GM19240 (cell line): ENCODE results near the gene ZFPM1.
"Not testable (repeated sequence)": the region's sequence is repeated elsewhere in the genome, so short reads cannot be mapped to it uniquely, and the experiment has no call there.

Experiments
- DNase-seq: peaks from one replicate; pipeline ENCODE4 v3.0.0; 2011; ENCODE audit warnings: low spot score; ENCODE audit not compliant: insufficient read length

ZFPM1 gene

DNA sequence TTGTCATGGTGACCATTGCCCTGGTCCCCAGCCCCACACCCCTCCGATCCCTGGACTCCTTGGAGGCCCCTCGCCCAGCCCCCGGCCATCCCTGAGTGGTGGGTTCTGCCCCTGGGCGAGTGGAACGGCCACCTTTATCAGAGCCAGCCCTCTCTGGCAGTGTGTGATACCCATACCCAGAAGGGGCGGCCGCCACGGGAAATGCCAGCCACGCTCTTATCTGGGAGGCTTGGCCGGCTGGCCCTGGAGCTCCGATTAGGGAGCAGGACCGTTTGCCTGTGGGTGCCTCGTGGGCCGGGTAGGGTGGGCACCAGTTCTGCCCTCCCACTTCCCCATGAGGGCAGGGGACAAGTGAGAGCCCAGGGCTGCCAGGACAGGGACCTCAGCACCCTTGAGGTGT is 58.8 kb downstream of the ZFPM1 start:
- no peak for DNase-seq

DNA sequence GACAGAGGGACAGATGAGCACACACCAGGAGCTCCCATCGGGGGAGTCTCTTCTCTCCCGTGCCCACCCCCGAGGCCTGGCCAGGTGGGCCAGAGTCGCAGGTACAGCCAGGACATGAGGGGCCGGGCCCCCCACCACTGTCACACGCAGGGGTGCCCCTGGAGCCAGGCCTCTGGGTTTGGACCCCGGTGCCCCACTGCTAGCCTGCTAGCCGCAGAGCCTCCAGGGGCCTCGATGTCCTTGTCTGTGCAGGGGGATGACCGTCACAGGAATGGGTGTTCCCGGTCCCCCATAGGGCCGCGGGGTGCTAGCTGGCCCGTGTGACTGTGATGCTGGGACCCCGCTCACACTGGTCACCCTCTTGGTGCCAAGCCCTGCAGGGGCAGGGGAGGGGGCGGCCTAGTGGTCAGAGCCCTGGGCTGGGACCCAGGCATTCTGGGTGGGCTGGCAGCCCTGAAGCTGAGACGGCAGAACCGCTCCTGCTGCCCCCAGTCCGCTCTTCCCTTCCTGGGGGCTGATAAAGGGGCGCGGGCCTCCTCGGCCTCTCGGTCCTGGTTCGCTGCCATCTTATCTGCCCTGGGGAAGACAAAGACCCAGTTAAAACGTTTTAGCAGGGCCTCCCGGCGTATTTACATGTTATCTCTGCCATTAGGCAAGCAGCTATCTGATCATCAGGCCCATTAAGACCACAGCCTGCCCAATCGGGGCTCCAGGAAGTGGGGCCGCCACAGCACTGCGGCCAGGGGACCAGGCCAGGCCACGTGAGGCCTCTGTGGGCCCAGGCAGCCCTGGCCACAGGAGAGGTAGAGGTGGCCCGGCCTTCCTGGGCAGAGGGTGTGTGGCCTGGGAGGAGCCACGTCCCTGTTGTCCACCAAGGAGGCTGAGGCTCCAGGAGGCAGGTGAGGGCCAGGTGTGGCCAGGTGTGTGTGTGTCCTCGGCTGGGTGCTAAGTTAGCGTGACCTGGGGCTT is 59.9 kb downstream of the ZFPM1 start:
- DNase-seq: no peak

DNA sequence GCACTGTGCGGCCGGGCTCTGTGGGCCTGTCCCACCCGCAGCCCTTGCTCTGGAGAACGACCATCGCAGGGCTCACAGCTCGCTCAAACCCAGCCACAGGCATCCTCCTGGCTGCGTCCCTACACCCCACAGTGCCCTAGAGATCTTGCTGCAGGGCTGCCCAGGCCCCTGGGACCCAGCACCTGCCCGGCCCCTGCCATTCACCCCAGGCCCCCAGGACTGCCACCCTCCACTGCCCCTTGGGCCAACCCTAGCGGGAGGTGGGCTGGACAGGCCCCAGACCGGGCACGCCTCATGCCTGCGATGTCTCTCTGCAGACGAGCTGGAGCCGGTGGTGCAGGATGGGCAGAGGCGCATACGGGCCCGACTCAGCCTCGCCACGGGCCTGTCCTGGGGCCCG is 61.0 kb downstream of the ZFPM1 start:
- no peak for DNase-seq

DNA sequence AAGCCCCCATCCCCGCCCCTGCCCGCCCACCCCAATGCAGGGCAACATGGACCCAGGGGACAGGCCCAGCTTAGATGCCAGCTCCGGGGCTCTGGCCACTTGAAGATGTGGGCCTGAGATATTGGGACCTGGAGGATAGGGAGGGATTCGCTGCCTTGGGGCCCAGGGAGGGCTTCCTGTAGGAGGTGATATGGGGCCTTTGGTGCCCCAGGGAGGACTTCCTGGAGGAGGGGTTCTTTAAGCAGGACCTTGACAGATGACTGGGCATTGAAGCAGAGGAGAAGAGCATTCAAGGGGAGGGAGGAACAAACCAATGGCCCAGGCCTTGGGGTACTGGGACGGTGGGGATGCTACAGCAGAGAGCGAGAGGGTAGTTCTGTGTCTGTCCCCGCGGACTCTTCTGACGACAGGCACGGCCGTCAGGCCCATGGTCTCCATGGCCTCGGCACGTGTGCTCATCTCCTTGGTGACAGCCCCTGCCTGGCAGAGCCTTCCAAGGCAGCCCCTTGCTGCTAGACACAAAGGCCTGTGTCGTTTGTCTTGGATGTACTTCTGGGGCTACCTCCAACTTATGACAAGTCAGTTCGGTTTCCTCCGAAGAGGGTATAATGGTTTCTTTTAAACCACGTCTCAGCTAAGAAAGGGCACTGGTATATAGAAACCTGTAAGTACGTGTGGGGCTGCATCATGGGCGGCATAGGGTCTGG is 61.6 kb downstream of the ZFPM1 start:
- DNase-seq: no peak

DNA sequence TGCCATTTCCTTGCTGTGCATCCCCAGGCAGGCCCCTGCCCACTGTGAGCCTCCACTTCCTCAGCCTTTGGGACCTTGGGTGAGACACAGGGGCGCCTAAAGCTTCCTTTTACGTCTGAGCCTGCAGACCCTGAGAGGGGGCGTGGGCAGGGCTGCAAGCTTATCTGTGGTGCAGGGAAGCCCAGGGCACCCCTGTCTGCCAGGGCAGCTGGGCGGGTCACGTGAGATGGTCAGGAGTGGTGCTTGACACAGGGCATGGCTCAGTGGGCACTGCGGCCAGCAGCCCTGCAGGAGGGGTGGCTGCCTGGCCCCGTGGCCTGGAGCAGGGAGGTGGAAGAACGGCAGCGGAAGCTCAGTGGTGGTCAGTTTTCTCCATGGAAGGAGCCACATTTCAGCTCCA is 62.3 kb downstream of the ZFPM1 start:
- DNase-seq: no peak

DNA sequence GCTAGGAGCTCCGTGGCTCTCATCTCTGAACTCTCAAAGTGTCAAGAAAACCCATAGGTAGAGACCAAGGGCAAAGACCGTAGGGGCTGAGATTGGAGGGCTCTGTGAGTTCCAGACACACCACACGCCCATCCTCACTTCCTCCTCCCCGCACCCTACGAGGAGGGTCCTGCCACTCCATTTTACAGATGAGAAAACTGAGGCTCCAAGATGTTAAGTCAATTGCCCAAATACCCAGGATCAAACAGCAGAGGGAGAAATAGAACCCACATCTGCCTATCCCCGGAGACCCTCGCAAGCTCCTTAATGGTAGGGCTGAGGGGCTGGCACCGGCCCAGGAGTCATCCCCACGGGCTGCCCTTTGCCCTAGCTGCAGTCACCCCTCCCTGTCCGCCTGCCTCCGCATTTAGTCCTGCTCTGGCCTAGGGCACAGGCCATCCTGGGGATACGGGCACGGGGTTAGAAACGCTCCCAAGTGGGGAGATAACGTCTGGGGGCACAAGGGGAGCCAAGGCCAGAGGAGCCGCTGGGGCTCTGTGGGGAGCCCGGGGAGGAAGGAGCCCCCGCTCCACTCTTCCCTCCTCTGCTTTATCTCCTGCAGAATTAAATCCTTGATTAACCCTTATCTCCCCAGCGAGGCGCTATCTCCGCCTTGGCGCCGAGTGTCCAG is 63.0 kb downstream of the ZFPM1 start:
- no peak for DNase-seq

DNA sequence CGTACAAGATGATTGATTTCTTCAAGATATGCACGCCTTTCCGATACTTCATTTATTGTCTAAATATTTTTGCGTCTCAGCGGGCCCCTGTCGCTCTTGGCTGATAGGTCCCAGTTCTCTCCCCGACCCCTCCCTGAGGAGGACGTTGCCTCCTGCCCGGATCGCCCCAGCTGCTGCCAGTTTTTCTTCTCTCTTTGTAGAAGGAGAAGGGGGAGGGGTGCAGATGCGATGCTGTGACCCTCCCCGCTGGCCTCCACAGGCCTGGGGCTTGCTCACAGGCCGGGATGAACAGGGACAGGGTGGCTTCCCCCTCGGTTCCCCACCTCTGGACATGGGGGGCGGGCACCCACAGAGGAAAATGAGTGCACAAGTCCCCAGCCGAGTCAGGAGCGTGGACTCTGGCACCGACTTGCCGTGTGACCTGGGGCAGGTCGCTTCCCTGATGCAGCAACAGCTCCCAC is 63.6 kb downstream of the ZFPM1 start:
- no peak for DNase-seq

DNA sequence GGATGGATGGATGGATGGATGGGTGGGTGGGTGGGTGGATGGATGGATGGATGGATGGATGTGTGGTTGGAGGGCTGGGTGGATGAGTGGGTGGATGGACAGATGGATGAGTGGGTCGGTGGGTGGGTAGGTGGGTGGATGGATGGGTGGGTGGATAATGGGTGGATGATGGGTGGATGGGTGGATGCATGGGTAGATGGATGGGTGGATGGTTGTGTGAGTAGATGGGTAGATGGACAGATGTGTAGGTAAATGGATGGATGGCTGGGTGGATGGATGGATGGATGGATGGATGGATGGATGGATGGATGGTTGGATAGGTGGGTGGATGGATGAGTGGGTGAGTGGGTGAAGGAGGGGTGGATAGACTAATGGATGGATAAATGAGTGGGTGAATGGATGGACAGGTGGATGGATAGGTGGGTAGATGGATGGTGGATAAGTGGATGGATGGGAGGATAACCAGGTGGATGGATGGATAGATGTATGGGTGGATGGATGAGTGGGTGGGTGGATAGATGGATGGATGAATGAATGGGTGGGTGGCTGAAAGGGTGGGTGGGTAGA is 64.2 kb downstream of the ZFPM1 start:
- not testable (repeated sequence) for DNase-seq

DNA sequence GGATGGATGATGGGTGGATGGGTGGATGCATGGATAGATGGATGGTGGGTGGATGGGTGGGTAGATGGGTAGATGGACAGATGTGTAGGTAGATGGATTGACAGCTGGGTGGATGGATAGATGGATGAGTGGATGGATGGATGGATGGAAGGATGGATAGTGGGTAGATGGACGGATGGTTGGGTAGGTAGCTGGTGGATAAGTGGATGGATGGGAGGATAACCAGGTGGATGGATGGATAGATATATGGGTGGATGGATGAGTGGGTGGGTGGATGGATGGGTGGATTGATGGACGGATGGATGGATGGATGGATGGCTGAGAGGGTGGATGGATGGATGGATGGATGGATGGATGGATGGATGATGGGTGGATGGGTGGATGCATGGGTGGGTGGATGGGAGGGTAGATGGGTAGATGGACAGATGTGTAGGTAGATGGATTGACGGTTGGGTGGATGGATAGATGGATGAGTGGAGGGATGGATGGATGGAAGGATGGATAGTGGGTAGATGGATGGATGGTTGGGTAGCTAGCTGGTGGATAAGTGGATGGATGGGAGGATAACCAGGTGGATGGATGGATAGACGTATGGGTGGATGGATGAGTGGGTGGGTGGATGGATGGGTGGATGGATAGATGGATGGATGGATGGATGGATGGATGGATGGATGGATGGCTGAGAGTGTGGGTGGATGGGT is 65.5 kb downstream of the ZFPM1 start:
- not testable (repeated sequence) for DNase-seq

DNA sequence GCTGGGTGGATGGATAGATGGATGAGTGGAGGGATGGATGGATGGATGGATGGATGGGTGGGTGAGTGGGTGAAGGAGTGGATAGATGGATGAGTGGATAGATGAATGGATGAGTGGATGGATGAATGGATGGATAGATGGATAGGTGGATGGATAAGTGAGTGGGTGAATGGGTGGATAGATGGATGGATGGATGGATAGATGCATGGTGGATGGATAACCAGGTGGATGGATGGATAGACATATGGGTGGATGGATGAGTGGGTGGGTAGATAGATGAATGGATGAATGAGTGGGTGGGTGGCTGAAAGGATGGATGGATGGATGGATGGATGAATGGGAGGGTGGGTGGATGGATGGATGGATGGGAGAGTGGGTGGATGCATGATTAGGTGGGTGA is 66.2 kb downstream of the ZFPM1 start:
- no peak for DNase-seq

DNA sequence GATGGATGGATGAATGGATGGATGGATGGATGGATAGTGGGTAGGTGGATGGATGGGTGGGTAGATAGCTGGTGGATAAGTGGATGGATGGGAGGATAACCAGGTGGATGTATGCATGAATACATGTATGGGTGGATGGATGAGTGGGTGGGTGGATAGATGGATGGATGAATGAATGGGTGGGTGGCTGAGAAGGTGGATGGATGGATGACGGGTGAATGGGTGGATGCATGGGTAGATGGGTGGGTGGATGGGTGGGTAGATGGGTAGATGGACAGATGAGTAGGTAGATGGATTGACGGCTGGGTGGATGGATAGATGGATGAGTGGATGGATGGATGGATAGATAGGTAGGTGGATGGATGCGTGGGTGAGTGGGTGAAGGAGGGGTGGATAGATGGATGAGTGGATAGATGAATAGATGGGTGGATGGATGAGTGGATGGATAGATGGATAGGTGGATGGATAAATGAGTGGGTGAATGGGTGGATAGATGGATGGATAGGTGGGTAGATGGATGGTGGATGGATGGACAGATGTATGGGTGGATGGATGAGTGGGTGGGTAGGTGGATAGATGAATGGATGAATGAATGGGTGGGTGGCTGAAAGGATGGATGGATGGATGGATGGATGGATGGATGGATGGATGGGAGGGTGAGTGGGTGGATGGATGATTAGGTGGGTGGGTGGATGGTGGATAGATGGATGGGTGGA is 67.0 kb downstream of the ZFPM1 start:
- DNase-seq: no peak

DNA sequence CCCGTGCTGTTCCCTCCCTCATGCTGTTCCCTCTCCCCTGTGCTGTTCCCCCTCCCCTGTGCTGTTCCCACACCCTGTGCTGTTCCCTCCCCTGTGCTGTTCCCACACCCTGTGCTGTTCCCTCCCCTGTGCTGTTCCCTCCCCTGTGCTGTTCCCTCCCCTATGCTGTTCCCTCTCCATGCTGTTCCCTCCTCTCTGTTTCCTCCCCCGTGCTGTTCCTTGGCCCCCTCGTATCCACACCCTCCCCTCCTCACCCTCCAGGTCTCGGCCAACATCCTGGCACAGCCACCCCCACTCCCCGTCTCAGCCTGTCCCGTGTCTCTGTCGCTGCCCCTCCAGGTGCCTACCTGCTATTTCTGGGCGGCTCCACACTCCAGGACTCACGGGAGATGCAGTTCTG is 68.6 kb downstream of the ZFPM1 start:
- DNase-seq: no peak

DNA sequence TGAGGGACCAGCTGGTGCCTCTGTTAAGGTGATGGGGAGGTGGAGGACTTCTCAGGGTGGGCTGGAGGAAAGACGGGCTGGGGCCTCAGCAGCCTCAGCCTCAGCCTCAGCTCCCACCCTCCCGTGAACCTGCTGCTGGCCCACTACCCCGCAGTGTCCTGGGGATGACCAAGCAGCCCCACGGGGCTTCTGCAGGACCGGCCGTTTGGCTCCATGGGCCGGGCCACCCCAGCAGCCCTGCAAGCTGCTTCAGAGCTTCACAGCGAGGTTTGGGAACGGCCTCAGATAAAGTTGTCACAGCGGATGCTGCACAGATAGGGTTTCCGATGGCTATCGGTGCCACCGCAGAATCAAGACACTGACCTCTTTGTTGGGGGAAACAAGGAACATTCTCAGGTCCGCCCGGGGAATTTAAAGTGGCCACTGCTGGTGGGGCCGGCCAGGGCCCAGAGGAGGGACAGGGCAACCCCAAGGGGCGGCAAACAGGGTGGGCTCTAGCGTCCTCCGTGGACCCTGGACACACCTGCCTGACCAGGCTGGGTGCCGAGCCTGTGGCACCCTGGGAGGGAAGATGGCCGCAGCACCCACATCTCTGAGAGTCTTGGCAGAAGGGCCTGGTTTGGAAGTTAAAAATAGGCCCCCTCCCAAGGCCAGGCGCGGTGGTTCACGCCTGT is 69.3 kb downstream of the ZFPM1 start:
- DNase-seq: no peak

DNA sequence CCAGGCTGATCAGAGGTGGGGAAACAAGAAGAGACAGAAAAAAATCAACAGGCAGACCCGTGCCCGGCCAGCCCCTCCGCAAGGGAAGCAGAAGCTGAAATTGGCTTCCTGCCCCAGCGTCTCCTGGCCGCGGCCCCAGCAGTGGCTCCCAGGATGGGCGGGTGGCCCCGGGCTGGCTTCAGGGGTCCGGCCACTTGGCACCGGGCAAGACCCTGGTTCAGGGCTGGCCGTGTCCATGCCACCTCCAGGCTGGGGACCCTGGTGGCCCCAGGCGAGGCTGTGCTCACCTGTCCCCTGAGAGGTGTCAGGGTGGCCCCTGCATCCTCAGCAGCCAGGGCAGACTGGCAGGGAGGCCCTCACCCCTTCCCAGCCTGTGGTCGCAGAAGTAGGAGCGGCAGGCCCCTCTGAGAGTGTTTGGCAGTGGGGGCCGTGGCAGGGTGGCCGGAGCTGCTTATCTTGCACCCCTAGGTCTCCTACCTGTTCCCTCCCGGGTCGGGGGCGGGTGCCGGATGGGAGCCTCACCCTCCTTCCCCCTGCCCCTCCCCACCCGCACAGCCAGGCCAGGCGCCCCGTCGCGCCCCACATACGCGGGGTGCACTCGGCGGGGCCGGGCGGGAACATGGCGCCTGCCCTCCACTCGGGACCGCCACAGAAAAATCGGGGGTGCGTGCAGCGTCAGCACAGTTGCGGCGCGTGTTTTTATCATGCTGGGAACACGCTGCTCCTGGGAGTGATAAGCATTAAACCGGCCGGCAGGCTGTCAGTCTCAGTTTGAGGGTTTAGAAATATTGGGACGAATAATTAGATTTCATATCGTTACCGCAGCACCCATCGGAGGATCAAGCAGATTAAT is 70.5 kb downstream of the ZFPM1 start:
- no peak for DNase-seq

DNA sequence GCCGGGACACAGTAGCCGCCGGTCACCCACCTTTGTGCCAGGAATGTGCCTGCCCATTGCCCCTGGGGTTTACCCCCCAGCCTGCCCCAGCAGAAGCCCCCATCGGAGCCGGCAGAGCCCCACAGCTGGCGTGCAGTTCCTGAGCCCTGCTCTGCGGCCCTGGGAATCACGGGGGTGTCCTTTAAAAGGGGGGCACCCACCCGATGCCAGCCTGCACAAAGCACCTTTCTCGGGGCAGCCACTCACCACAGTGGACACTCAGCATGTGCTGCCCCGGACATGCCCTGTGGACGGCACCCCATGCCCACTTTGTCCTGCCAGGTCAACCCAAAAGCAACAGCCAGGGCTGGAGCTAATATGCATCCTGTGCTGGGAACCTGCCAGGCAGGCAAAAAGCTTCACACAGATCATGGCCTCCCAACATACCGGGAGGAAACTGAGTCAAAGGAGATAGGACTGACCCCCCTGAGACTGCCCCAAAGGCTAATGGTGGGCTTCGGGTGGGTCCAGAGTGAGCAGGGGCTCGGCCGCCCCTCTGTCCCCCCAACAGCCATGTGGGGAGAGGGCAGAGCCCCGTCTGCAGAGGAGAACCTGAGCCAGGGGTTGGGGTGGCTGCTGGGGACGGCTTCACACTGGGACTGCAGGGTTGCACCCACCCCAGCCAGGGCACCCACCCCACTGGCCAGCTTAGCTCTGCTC is 71.3 kb downstream of the ZFPM1 start:
- DNase-seq: no peak

DNA sequence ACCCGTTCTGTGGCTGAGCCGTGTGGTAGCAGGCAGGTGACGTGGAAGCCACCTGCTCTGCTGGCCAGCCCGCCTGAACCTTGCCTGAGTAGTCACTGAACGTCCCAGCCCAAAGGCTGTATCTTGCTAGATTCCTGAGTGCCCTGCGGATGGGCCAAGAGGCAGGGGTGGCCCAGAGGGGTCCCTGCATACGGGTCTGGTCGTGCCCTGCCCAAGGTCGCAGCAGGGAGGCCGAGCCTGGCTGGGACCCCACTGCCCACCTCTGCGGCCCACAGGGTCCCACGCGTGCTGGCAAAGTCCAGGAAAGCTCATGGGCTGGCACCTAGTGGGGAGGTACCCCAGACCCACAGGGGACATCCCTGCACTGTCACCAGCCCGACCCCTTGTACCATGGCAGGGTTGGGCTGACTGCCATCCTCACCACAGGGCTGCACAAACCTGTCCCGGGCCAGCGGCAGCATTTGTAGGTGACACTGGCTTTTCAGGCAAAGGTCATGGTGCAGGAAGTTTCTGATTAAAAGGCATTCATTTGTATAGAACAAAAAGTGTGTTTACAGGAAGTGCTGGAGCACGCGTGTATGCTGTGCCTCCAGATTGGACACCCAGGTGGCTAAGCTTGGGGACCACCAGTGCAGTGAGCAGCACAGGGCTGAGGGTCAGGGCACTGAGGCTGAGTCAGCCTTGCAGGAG is 72.0 kb downstream of the ZFPM1 start:
- DNase-seq: no peak

DNA sequence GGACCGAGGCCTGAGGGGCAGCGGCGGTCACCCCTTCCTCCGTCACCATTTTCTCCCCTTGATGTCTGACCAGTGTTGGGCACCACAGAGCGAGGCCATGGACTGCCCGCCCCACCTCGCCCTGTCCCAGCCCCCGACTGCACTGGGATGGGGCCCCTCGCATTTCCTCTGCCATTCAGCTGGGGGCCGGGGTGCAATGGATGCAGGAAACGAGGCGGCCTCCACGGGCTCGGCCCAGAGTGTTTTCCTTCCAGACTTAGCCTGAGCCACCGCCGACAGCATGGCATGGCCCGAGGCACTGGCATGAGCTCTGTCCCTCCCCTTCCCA is 72.5 kb downstream of the ZFPM1 start:
- no peak for DNase-seq
